ENCODE measurements around the gene USP20.

GRCh38 chr9:129853614-129854013 lies 18.4 kb downstream of the USP20 start:
- TF ChIP-seq CTCF (IDR thresholded peaks at IDR 0.05) (no peak), POLR2A (IDR thresholded peaks at IDR 0.05) (no peak)
